Central memory CD4-positive, alpha-beta T cell (primary cell): Measurements from ENCODE around the gene ZNF770.

ENCODE experiments used
- DNase-seq: peaks from one replicate; pipeline ENCODE4 v3.0.0; 2022
- total RNA-seq, 3 experiments: gene quantifications; one replicate each; lab custom pipeline; 2026; lab: John Stamatoyannopoulos, UW

Gene ZNF770, protein sequence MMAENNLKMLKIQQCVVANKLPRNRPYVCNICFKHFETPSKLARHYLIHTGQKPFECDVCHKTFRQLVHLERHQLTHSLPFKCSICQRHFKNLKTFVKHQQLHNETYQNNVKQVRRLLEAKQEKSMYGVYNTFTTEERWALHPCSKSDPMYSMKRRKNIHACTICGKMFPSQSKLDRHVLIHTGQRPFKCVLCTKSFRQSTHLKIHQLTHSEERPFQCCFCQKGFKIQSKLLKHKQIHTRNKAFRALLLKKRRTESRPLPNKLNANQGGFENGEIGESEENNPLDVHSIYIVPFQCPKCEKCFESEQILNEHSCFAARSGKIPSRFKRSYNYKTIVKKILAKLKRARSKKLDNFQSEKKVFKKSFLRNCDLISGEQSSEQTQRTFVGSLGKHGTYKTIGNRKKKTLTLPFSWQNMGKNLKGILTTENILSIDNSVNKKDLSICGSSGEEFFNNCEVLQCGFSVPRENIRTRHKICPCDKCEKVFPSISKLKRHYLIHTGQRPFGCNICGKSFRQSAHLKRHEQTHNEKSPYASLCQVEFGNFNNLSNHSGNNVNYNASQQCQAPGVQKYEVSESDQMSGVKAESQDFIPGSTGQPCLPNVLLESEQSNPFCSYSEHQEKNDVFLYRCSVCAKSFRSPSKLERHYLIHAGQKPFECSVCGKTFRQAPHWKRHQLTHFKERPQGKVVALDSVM
- total RNA-seq = 98.8 to 170 (median 164) reads per million in 3 experiments

GRCh38 chr15:34988027-34988902 lies at the start of gene ZNF770:
Gene ZNF770, minus strand, starts transcription at chr15:34988287. Its CDS starts 4,853 bp downstream, at chr15:34983434.
- peak; percentile 81 for DNase-seq

- no peak for DNase-seq
Observed at GRCh38 chr15:35028235-35028984, 40.3 kb upstream of the ZNF770 start.

DNA sequence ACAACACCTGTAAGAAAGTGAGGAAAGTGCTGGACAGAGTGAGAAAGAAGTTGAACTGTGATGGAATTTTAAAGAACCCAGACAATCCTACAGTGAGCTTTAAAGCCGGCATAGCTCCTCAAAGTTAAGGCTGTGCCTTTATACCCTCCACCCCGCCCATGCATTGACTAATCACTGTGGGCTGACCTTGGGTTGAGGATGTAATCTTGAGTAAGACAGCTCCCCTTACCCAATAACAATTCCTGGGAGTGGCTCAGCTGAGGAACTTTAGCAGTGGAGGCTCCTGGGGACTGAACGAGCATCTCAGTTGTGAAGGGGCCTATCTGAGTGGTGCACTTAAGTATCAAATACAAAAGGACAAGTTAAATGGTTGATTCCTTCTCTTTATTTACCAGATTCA lies 35.7 kb upstream of the ZNF770 start:
- no peak for DNase-seq

DNA sequence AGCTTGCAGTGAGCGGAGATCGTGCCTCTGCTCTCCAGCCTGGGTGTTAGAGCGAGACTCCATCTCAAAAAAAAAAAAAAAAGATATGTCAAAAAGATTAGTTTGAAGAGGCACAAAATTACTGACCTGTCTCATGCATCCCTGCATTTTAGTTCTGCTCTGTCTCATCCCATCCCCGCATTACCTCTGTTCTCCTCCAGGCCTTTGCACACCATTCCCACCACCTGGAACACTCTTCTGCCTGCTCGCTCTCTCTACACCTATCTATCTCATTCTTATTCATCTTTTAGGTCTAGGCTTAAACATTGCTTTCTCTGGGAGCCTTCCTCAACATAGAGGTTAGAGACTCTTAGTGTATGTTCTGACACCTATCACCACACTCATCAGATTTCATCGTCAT lies 32.9 kb upstream of the ZNF770 start:
- no peak for DNase-seq

DNA sequence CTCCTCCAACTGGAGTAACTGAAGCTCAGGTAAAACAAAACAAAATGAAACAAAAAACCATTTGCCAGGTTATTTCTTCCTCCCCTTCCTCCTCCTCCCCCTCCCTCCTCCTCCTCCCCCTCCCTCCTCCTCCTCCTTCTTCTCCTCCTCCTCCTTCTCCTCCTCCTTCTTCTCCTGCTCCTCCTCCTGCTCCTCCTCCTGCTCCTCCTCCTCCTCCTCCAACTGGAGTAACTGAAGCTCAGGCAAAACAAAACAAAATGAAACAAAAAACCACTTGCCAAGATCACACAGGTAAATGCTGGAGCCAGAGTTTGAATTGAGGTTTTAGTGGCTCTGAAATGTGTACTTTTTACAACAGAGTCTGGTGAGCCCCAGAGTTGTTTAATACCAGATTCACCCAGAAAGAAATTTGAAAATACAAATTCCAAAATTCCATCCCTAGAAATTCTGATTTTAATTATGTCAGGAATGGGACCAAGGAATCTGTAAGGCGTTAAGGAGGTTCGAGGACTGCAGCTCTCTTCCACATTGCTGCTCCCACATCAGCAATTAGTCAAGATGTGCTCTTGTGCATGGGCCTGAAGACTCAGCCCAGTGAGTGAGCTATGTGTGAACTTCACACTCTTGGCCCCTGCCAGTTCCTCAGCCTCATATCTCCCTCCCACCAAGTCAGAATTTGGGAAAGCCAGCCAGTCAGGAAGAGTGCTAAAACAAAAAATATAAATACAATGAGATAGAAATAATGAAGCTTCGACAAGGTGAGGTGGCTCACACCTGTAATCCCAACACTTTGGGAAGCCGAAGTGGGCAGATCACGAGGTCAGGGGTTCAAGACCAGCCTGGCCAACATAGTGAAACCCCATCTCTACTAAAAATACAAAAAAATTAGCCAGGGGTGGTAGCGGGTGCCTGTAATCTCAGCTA lies 31.6 kb upstream of the ZNF770 start:
- no peak for DNase-seq

DNA sequence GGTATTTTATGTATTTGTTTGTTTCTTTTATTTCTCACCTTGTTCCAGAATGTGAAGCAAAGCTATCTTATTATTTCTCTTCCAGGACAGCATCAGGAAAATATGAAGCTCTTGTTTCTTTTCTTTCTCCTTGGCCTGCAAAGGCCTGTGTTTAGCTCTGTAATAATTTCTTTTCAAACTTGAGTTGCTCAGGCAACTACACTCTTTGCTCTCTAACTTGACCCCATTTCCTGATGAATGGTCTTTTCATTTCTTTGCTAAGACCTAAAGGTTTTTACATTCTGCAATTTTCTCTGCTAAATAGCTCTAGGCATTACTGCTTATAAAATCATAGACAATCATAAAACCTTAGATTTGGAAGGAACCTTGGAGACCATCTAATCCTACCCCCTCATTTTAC lies 26.2 kb upstream of the ZNF770 start:
- DNase-seq = no peak

DNA sequence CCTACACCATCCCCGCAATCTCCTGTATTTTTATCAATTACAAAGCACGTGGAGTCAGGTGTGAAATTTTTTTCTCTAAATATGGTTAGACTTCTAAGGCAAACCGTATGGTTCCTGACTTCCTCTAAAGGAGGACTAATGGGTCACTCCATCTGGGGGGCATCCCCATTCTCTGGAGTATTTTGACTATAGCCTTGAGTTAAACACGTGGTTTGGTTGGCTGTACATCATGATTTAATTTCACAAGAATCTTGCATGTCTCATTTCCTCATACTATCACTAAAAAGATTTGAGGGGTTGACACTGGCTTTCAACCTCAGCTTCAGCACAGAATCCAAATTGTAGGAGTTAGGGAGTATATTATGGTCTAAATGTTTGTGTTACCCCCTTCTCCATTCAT lies 25.3 kb upstream of the ZNF770 start:
- no peak for DNase-seq

DNA sequence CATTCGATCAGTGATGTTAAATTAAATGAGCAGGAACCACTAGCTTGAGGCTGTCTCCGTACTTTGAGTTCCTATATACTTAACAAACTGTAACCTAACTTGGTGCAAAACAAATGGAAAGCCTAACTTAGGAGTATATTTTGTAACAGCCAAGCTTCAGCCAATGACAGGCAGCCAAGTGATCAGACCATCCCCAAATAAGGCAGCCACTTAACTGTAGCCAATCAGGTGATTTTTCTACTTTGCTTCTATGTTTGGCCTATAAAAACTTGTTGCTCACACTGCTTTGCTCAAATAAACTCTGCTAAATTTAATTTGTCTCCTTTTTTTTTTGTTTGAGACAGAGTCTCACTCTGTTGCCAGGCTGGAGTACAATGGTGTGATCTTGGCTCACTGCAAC lies 19.3 kb upstream of the ZNF770 start:
- DNase-seq = no peak

DNA sequence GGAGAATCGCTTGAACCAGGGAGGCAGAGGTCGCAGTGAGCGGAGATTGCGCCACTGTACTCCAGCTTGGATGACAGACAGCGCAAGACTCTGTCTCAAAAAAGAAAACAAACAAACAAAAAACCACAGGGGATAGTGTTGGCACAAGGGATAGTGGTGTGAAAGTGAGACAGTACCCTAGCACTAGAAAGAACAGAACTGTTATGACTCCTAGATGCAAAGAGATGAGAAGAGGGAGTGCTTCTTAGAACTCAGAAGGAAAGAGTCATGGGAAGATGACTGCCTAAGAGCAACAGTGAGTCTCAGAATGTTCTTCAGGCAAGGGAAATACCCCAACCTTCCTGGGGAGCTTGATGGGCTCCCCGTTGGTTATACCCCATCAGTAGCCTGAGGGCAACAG lies 17.8 kb upstream of the ZNF770 start:
- no peak for DNase-seq

DNA sequence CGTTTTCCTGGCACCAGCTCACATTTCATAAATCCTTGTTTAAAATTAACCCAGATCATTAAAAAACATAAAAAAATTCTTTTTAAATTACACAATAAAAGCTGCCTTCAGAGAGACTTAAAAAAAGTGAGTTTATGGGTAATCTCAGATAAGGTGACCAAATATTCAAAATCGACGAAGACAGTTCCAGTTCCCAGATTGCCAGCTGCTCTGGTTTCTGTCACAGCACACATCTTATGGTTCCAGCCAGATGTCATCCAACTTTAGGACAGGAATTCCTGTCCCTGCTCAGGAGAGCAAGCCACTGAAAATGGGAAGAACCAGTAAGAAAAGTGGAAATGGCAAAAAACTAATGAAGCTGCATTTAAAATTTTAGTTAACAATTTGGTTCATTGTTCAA lies 15.8 kb upstream of the ZNF770 start:
- no peak for DNase-seq

- no peak for DNase-seq
Observed at GRCh38 chr15:35000511-35000910, 12.4 kb upstream of the ZNF770 start.

- DNase-seq = no peak
Observed at GRCh38 chr15:34999906-35000305, 11.8 kb upstream of the ZNF770 start.

DNA sequence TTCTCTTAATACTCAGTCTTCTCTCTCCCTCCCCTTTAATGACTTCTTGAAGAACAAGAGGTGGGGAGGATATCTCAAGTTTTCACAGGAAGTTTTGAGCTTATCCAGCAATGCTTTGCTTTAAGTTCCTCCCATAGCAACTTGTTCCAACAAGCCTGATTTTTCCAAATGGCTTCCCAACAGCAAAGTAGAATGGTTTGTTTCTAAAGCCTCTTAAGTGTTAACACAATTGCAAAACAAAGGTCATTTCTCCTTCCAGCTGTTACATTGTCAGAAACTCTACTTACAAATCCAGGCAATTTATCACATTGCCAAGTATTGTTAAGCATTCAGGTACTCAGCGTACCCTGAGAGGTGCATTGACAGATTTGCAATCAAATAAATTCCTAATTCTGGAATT lies 6.8 kb upstream of the ZNF770 start:
- DNase-seq = no peak

DNA sequence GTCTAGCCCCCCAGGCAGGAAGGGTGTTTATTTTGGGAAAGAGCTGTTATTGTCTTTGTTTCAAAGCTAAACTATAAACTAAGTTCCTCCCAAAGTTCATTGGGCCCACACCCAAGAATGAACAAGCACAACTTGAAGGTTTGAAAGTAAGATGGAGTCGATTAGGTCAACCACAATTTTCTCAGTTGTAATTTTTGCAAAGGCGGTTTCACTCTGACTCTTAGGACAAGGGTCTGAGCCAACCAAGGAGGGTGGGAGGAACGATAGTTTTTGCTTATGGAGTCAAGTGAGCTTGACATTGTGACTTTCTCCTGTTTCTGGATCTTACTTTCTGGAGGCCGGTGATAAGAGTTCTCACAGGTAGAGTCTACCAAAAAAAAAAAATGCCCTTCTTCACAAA lies 5.8 kb upstream of the ZNF770 start:
- DNase-seq = no peak

DNA sequence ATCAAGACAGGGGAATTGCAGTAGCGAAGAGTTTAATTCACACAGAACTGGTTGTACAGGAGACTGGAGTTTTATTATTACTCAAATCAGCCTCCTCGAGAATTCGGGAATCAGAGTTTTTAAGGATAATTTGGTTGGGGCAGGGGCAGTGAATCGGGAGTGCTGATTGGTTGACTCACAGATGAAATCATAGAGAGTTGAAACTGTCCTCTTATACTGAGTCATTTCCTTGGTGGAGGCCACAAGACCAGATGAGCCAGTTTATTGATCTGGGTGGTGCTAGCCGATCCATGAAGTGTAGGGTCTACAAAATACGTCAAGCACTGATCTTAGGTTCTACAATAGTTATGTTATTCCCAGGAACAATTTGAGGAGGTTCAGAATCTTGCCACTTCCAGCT lies 5.3 kb upstream of the ZNF770 start:
- DNase-seq = no peak

DNA sequence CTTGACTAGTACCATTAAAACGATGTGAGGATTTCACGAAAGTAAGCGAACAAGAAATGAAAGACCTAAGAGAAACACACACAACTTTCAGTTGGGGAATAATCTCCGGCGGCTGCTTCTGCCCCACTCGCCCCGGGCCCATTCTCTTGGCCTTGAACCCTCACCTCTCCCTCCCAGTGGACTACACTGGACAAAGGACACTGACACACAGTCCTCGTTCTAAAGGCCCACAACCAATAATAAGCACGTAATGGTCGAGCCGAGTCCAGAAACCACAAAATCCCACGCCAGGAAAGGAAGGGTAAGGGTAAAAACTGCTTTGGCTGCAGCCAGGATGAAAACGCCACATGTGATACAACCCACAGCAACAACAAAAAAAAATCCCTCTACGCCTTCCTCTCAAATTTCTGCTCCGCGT lies 469 bp downstream of the ZNF770 start:
- no peak for DNase-seq

GRCh38 chr15:34986771-34987480 lies 1.2 kb downstream of the ZNF770 start:
- DNase-seq = no peak

DNA sequence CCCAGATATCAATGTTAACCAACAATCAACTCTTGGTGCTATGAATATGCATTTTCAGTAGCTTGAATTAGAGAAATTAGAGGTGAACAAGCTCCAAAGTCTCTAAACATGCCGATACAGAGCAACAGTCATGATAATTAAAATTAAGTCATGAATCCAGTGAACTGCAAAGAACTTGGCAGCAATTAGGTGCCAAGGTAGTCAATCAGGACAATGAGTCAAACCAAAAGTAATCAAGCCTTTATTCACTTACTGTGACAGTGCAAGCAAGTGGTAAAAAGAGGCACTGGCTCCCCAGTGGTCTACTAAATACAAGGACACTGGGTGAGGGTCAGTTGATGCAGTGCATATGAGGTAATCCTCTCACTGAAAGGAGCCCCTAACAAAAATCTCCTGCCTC lies 1.8 kb downstream of the ZNF770 start:
- no peak for DNase-seq

GRCh38 chr15:34984889-34985630 lies 3.0 kb downstream of the ZNF770 start:
- DNase-seq = no peak

GRCh38 chr15:34976743-34977142 lies 11.3 kb downstream of the ZNF770 start:
- DNase-seq = no peak
